Inflammatory macrophage treated with lipopolysaccharide for 4 hours (primary cell): ENCODE results near the gene INTS4.
"Not testable (repeated sequence)": the region's sequence is repeated elsewhere in the genome, so short reads cannot be mapped to it uniquely, and the experiment has no call there.

ENCODE experiments used
- DNase-seq: peaks from one replicate; pipeline ENCODE4 v3.0.0-alpha.2; 2020

The INTS4 gene

GRCh38 chr11:78023426-78023825 is 29.0 kb upstream of the INTS4 start:
- DNase-seq = no peak

GRCh38 chr11:78022397-78023396 is 28.2 kb upstream of the INTS4 start, which contains the start of gene KCTD14:
Gene KCTD14 (minus strand): TSS chr11:78023276. CDS start chr11:78023249, 27 bp downstream.
- DNase-seq = no peak

DNA sequence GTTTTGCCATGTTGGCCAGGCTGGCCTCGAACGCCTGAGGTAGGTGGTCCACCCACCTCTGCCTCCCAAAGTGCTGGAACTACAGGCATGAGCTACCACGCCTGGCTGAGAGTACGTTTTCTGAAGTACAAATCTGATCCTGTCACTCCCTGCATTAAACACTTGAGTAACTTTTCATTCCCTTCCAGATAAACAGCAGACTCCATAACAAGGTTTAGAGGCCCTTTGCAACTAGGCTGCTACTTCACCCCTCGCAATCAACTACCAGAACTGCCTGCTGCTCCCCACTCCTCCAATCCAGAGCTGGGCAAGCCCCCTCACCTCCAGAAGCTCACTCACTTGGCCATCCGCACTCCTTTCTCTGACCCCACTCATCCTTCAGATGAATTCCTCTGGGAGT is 27.1 kb upstream of the INTS4 start:
- DNase-seq = no peak

- no peak for DNase-seq
These were observed 25.8 kb upstream of the INTS4 start for GRCh38 chr11:78020246-78020645.

DNA sequence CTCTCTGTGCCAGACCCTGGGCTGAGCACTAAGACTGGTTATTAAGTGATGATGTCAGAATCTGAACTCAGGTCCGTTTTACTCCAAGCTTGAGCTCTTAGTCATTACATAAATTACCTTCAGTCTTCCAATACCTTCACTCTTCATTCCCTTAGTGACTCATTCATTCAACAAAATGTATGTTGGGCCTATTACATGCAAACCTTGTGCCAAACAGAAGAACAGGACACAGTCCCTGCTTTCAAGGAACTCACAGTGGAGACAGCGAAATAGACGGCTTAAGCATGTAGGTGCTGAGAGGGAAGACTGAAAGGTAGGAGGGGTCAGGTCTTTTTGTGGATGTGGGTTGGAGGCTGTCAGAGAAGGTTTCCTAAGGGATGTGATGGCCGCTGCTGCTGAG is 25.3 kb upstream of the INTS4 start:
- no peak for DNase-seq

DNA sequence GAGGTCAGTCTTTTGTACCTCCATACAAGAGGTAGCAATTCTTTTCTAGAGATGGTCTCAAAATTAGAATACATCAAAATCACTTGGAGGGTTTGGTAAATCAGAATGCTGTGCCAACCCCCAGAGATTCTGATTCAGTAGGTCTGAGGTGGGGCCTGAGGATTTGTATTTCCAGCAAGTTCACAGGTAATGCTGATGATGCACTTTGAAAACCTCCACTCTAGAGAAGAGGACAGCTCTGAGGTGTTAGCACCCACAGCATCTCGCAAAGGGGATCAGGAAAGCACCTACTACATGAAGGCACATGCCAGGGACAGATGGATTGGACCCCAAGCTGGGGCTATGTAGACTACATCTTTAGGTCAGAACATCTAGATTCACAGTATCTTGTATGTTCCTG is 21.4 kb upstream of the INTS4 start:
- no peak for DNase-seq

GRCh38 chr11:78014937-78015520 is 20.6 kb upstream of the INTS4 start:
- DNase-seq = peak; percentile 12

GRCh38 chr11:78011301-78011700 is 16.8 kb upstream of the INTS4 start:
- no peak for DNase-seq

GRCh38 chr11:78010755-78011154 is 16.3 kb upstream of the INTS4 start:
- DNase-seq = no peak

DNA sequence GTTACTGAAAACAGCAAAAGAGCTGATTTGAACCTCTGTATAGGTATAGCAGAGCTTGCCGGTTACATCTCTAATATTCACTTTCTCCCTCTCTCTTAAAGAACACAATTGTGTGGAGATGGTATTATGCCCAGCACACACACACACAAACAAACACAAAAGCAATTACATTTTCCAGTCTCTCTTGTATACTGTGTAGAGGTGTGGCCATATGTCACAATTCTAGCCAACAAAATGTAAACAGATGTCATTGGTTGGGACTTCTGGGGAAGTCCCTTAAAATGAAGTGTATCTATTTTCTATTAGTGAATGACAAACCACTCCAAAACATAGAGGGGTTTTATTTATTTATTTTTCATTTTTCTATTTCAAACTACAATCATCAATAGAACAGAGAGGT is 15.8 kb upstream of the INTS4 start:
- DNase-seq = no peak

DNA sequence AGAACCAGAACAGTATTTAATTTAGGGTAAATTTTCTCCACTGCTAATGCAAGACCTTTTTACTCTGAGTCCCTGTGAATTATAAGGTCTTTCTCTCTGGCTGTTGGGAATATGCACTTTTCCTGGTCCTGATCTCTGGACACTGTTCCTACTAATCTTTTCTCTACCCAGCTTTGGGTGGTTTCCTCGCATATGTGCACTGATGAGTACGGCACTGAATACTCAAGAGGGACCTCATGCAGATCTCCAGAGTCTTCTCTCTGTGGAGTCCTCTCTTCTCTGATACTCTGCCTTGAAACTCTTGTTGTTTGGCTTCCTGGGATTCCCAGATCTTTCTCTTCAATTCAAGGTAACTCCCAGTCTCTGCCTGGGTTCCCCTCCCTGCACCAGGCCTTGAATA is 14.6 kb upstream of the INTS4 start:
- no peak for DNase-seq

GRCh38 chr11:78000193-78000592 is 5.7 kb upstream of the INTS4 start:
- peak; percentile 53 for DNase-seq

DNA sequence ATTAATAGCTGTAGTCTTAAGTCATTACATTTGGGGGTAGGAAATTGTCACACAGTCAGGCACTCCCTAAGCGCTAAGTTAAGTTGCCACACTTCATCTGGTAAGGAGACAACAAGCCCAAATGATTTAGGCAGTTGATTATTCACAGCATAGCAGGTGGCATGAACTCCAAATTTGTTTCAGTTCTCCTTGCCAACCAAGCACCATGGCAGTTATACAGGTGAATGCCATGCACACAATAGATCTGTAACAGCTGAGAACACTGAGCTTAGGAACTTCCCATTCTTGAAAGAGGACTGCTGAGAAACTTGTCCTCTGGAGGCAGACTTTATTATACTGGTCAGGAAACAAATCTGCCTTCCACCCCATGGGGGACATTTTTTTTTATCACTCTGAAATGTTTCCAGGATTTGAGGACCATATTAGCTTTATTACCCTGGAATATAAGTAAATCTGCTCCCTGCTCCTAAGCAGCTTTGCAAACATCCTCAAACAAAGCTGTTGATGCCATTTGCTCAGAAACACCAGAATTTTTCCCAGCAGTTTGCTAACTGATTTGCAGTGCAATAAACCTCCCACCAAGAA is 5.1 kb upstream of the INTS4 start:
- no peak for DNase-seq

- DNase-seq = no peak
These were observed 566 bp downstream of the INTS4 start for GRCh38 chr11:77993902-77994301.

DNA sequence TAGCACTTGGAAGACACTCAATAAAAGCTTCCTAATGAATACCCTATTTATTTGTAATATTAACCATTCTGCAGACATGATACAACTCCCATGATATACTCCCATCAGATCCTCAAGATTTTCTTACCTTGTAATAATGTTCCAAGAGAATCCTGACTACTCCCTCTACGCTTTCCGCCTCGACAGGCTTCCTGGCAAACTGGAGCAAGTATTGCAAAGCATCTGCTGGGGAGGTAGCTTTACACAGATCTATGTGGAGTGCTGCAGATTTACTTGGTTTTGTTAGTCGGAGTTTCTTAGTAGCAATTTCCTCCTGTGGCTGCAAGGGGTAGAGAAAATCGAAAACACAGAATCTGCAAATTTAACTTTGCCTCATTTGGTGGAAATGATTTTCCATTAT is 3.5 kb downstream of the INTS4 start:
- DNase-seq = no peak

- not testable (repeated sequence) for DNase-seq
These were observed 8.0 kb downstream of the INTS4 start for GRCh38 chr11:77986456-77986855.

GRCh38 chr11:77981346-77981947 is 13.0 kb downstream of the INTS4 start:
- no peak for DNase-seq

GRCh38 chr11:77968337-77968736 is 26.1 kb downstream of the INTS4 start:
- peak; percentile 22 for DNase-seq

- no peak for DNase-seq
These were observed 26.7 kb downstream of the INTS4 start for GRCh38 chr11:77967753-77968152.

DNA sequence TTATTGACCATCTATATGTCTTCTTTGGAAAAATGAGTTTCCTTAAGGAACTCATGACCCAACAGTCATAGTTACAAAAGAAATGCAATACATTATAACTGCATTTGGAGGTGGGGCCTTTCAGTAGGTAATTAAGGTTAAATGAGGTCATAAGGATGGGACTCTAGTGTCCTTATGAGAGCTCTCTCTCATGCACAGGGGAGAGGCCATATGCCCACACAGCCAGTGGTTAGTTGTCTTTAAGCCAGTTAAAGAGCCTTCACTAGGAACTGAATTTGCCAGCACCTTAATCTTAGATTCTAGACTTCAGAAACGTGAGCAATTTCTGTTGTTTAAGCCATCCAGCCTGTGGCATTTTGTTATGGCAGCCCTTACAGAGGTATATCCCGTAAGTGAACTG is 27.3 kb downstream of the INTS4 start:
- no peak for DNase-seq

DNA sequence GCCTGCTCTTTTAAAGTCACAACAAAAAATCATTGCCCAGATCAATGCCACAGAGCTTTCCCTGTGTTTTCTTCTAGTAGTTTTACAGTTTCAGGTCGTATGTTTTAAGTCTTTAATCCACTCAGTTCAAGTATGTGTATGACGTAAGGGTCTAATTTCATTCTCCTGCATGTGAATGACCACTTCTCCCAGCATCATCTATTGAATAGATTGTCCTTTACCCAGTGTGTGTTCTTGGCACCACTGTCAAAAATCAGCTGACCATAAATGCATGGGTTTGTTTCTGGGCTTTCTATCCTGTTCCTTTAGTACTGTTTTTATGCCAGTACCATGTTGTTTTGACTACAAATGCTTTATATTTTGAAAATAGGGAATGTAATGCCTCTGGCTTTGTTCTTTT is 28.1 kb downstream of the INTS4 start:
- no peak for DNase-seq

DNA sequence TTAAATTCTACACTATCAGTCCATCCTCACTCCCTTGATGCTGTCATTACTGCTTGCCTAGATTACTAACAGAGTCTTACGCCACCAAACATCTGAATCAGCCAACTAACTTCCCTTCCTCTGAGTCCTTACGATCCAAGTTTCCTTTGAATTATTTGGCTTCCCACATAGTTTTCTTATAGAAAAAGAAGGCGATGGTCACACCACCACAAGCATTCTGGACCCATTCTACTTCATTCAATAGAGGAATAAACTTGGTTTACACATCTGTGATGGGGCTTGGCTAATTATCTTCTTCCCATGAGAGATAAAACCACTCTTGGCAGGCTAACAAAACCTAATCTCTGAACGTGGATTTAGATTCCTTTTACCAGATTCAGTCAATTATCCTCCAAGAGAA is 35.0 kb downstream of the INTS4 start:
- DNase-seq = peak; percentile 28

GRCh38 chr11:77958583-77959177 is 35.8 kb downstream of the INTS4 start:
- DNase-seq = not testable (repeated sequence)
